ENCODE data around the gene CCDC83.

Gene CCDC83

GRCh38 chr11:85855341-85855656, at the start of gene CCDC83:
Gene CCDC83 (plus strand): TSS chr11:85855383. CDS start chr11:85865124, 9,741 bp downstream.
- DNase-seq (ENCODE audit: low read depth in 2 of 2): no peak

- no peak for DNase-seq (ENCODE audit: low read depth in 2 of 2)
These were observed 49.8 kb upstream of the CCDC83 start for GRCh38 chr11:85805387-85805786.

- no peak for DNase-seq (ENCODE audit: low read depth in 2 of 2)
These were observed 49.2 kb upstream of the CCDC83 start for GRCh38 chr11:85806016-85806415.

- no peak for DNase-seq (ENCODE audit: low read depth in 2 of 2)
These were observed 48.3 kb upstream of the CCDC83 start for GRCh38 chr11:85806876-85807275.

- no peak for DNase-seq (ENCODE audit: low read depth in 2 of 2)
These were observed 46.0 kb upstream of the CCDC83 start for GRCh38 chr11:85809191-85809590.

GRCh38 chr11:85809863-85810262, 45.3 kb upstream of the CCDC83 start:
- no peak for DNase-seq (ENCODE audit: low read depth in 2 of 2)

GRCh38 chr11:85810521-85810870, 44.7 kb upstream of the CCDC83 start:
- DNase-seq (ENCODE audit: low read depth in 2 of 2): no peak

- DNase-seq (ENCODE audit: low read depth in 2 of 2): peak; percentile 57 to 67
These were observed 44.1 kb upstream of the CCDC83 start, which contains the start of gene SYTL2 for GRCh38 chr11:85810871-85811611. Gene SYTL2 (minus strand): TSS chr11:85811141. CDS start chr11:85757725, 53,416 bp downstream.

GRCh38 chr11:85811624-85812023, 43.6 kb upstream of the CCDC83 start:
- DNase-seq (ENCODE audit: low read depth in 2 of 2): no peak

- DNase-seq (ENCODE audit: low read depth in 2 of 2): no peak
These were observed 41.5 kb upstream of the CCDC83 start for GRCh38 chr11:85813721-85814120.

- no peak for DNase-seq (ENCODE audit: low read depth in 2 of 2)
These were observed 39.8 kb upstream of the CCDC83 start for GRCh38 chr11:85815186-85815931.

GRCh38 chr11:85819441-85819840, 35.7 kb upstream of the CCDC83 start:
- DNase-seq (ENCODE audit: low read depth in 2 of 2): no peak

- DNase-seq (ENCODE audit: low read depth in 2 of 2): no peak
These were observed 33.5 kb upstream of the CCDC83 start for GRCh38 chr11:85821636-85822035.

GRCh38 chr11:85822814-85823213, 32.4 kb upstream of the CCDC83 start:
- DNase-seq (ENCODE audit: low read depth in 2 of 2): no peak

GRCh38 chr11:85823816-85824215, 31.4 kb upstream of the CCDC83 start:
- peak in 1 of 2 donors; percentile 21 for DNase-seq (ENCODE audit: low read depth in 2 of 2)

- DNase-seq (ENCODE audit: low read depth in 2 of 2): no peak
These were observed 29.6 kb upstream of the CCDC83 start for GRCh38 chr11:85825616-85826015.

GRCh38 chr11:85826116-85826855, 28.9 kb upstream of the CCDC83 start:
- no peak for DNase-seq (ENCODE audit: low read depth in 2 of 2)

GRCh38 chr11:85827748-85828639, 27.2 kb upstream of the CCDC83 start:
- no peak for DNase-seq (ENCODE audit: low read depth in 2 of 2)

- no peak for DNase-seq (ENCODE audit: low read depth in 2 of 2)
These were observed 26.6 kb upstream of the CCDC83 start for GRCh38 chr11:85828640-85828978.

GRCh38 chr11:85829172-85829571, 26.0 kb upstream of the CCDC83 start:
- DNase-seq (ENCODE audit: low read depth in 2 of 2): no peak

- no peak for DNase-seq (ENCODE audit: low read depth in 2 of 2)
These were observed 24.1 kb upstream of the CCDC83 start for GRCh38 chr11:85831050-85831449.

GRCh38 chr11:85835263-85835662, 19.9 kb upstream of the CCDC83 start:
- DNase-seq (ENCODE audit: low read depth in 2 of 2): no peak

All from activated CD4-positive, alpha-beta T cell treated with anti-CD3 and anti-CD28 coated beads for 24 hours (primary cell).